Measurements from ENCODE around the gene SUGCT.
"Not testable (repeated sequence)": the region's sequence is repeated elsewhere in the genome, so short reads cannot be mapped to it uniquely, and the experiment has no call there.

SUGCT gene

DNA sequence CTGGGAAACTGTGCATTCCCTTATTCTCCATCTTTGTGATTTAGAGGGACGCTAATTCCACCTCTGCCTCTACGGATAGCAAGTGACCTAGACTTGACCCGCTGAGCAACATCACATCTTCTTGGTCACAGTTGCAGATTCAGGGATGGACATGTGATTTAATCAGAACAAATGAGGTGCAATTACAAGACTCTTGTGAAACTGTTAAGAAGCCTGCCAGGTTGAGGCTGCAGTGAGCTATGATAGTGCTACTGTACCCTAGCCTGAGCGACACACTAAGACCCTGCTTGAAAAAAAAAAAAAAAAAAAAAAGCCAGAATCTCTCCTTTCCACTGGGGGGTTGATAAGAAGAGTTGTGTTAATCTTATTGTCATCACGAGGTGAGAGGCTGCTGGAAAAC, 14.8 kb upstream of the SUGCT start:
- in situ Hi-C loops (cut with MboI; ENCODE audit: low pct_unique_long_range_greater_than_20kb, low sequenced_read_pairs, unreplicated experiment) = no loop called here
- TF ChIP-seq, protein P1, sequence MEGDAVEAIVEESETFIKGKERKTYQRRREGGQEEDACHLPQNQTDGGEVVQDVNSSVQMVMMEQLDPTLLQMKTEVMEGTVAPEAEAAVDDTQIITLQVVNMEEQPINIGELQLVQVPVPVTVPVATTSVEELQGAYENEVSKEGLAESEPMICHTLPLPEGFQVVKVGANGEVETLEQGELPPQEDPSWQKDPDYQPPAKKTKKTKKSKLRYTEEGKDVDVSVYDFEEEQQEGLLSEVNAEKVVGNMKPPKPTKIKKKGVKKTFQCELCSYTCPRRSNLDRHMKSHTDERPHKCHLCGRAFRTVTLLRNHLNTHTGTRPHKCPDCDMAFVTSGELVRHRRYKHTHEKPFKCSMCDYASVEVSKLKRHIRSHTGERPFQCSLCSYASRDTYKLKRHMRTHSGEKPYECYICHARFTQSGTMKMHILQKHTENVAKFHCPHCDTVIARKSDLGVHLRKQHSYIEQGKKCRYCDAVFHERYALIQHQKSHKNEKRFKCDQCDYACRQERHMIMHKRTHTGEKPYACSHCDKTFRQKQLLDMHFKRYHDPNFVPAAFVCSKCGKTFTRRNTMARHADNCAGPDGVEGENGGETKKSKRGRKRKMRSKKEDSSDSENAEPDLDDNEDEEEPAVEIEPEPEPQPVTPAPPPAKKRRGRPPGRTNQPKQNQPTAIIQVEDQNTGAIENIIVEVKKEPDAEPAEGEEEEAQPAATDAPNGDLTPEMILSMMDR (IDR thresholded peaks at IDR 0.05; ENCODE audit: extremely low read depth, insufficient read depth, missing control alignments) = no peak
- no peak for DNase-seq (ENCODE audit: low spot score)

DNA sequence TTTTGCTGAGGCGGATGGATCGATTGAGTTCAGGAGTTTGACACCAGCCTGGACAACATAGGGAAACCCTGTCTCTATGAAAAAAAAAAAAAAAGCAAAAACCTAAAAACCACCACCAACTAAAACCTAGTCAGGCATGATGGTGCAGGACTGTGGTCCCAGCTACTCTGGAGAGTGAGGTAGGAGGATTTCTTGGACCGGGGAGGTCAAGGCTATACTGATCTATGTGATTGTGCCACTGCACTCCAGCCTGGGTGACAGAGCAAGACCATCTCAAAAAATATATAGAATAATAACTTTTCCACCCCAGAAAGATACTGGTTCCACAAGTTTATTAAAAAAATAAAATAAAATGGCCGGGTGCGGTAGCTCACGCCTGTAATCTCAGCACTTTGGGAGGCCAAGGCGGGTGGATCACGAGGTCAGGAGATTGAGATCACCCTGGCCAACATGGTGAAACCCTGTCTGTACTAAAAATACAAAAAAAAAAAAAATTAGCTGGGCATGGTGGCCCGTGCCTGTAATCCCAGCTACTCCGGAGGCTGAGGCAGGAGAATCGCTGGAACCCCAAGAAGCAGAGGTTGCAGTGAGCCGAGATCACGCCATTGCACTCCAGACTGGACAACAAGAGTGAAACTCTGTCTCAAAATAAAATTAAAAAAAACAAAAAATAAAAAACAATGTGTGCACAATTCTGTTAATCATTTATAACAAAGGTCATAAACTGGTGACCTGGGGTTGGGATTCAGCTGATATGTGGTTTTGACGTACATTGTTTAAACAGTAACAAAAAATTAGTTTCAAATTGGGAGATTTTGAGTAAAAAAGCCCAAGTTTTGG, 12.5 kb upstream of the SUGCT start:
- in situ Hi-C loops (cut with MboI; ENCODE audit: low pct_unique_long_range_greater_than_20kb, low sequenced_read_pairs, unreplicated experiment); DNase-seq (ENCODE audit: low spot score): not testable (repeated sequence)

DNA sequence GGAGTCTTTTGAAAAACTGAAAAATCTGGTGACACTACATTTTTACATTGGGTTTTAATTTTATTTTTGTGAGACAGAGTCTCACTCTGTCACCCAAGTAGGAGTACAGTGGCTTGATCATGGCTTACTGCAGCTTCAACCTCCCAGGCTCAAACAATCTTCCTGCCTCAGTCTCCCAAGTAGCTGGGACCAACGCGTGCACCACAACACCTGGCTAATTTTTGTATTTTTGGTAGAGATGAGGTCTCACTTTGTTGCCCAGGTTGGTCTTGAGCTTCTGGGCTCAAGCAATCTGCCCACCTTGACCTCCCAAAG, 11.9 kb upstream of the SUGCT start:
- in situ Hi-C loops (cut with MboI; ENCODE audit: low pct_unique_long_range_greater_than_20kb, low sequenced_read_pairs, unreplicated experiment) = no loop called here
- TF ChIP-seq, protein P1 (IDR thresholded peaks at IDR 0.05; ENCODE audit: extremely low read depth, insufficient read depth, missing control alignments) = no peak
- no peak for DNase-seq (ENCODE audit: low spot score)

- TF ChIP-seq, protein P1 (IDR thresholded peaks at IDR 0.05; ENCODE audit: extremely low read depth, insufficient read depth, missing control alignments) = no peak
- in situ Hi-C loops (cut with MboI; ENCODE audit: low pct_unique_long_range_greater_than_20kb, low sequenced_read_pairs, unreplicated experiment) = no loop called here
- DNase-seq (ENCODE audit: low spot score) = peak; percentile 50
These were observed 1.0 kb upstream of the SUGCT start for GRCh38 chr7:40133561-40134427.

DNA sequence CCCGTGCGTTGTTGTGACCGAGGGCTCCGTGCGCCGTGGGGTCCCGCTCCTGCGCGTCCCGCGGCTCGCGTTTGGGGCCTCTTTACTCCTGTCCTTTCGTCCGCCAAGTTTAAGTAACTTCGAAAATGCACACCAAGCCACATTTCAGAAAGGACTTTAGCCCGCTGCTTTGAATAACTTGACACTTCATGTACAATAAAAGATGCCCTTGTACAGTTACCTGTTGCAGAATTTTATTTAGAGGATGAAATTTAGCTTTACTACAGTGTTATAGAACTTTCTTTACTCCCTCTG, 459 bp downstream of the SUGCT start:
- in situ Hi-C loops (cut with MboI; ENCODE audit: low pct_unique_long_range_greater_than_20kb, low sequenced_read_pairs, unreplicated experiment) = no loop called here
- DNase-seq (ENCODE audit: low spot score) = no peak
- TF ChIP-seq, protein P1 (IDR thresholded peaks at IDR 0.05; ENCODE audit: extremely low read depth, insufficient read depth, missing control alignments) = no peak

DNA sequence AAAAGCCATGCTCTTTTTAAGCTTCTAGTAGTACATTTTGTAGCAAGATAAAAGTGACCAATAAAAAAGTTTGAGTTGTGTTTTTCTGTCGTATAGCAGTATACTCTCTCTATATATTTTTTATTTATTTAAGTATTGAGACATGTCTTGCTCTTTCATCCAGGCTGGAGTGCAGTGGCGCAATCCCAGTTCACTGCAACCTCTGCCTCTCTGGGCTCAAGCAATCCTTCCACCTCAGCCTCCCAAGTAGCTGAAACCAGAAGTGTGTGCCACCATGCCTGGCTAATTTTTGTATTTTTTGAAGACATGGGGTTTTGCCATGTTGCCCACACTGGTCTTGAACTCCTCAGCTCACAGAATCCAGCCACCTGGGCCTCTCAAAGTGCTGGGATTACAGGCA, 2.8 kb downstream of the SUGCT start:
- DNase-seq (ENCODE audit: low spot score) = no peak
- TF ChIP-seq, protein P1 (IDR thresholded peaks at IDR 0.05; ENCODE audit: extremely low read depth, insufficient read depth, missing control alignments) = no peak
- in situ Hi-C loops (cut with MboI; ENCODE audit: low pct_unique_long_range_greater_than_20kb, low sequenced_read_pairs, unreplicated experiment) = no loop called here

GRCh38 chr7:40138973-40139372, 4.2 kb downstream of the SUGCT start:
- TF ChIP-seq, protein P1 (IDR thresholded peaks at IDR 0.05; ENCODE audit: extremely low read depth, insufficient read depth, missing control alignments) = no peak
- DNase-seq (ENCODE audit: low spot score) = no peak
- in situ Hi-C loops (cut with MboI; ENCODE audit: low pct_unique_long_range_greater_than_20kb, low sequenced_read_pairs, unreplicated experiment) = no loop called here

DNA sequence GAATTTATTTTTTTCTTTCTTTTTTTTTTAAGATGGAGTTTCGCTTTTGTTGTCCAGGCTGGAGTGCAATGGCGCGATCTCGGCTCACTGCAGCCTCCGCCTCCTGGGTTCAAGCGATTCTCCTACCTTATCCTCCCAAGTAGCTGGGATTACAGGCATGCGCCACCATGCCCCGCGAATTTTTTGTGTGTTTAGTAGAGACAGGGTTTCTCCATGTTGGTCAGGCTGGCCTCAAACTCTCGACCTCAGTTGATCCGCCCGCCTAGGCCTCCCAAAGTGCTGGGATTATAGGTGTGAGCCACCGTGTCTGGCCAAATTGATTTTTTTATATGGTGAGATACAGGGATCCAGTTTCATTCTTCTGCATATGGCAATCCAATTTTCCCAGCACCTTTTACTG, 5.1 kb downstream of the SUGCT start:
- DNase-seq (ENCODE audit: low spot score); in situ Hi-C loops (cut with MboI; ENCODE audit: low pct_unique_long_range_greater_than_20kb, low sequenced_read_pairs, unreplicated experiment): not testable (repeated sequence)

DNA sequence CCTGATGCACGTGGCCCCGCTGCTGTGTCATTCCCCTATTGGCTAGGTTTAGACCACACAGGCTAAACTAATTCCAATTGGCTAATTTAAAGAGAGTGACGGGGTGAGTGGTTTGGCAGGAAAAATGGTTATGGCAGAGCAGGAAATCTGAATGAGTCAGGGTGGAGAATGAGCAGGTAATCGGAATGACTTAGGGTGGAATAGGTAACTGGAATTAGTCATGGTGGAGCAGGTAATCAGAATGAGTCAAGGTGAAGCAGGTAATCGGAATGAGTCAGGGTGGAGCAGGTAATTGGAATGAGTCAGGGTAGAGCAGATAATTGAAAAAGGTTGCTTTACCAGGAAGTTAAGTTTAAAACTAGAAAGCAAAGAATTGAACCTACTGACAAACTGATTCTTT, 7.1 kb downstream of the SUGCT start:
- DNase-seq (ENCODE audit: low spot score); in situ Hi-C loops (cut with MboI; ENCODE audit: low pct_unique_long_range_greater_than_20kb, low sequenced_read_pairs, unreplicated experiment): not testable (repeated sequence)

DNA sequence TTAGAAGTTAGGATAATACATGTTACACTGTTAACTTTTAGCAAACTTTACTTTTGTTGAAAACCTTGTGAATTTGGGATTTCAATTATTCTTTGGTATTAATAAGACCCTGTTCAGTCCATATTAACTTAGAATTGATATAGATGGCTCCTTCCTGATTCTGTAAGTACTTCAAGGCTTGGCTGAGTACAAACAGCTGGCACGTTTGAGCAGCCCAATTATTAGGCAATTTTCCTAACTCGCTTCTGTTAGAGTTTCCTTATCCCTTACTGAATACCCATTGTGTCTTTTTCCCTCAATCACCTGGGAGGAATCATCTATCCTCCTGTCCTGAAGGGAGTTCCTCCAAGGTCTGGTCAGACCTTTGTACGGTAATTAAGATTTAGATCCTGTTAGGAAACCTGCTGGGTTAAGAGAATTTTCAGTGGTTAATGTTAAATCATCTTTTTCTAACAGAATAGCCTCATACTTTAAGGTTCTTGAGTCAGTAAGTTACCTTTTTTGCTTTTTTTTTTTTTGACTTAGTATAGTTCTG, 10.9 kb downstream of the SUGCT start:
- in situ Hi-C loops (cut with MboI; ENCODE audit: low pct_unique_long_range_greater_than_20kb, low sequenced_read_pairs, unreplicated experiment); DNase-seq (ENCODE audit: low spot score): not testable (repeated sequence)

Data from GM13977 (cell line).